ENCODE measurements around the gene ATXN10. TPM values are rescaled to one million over a fixed set of nuclear protein-coding genes. Genes with fewer than 3 reads are reported as not detected.

The ATXN10 gene
- total and polyA plus RNA-seq, 10 of the 15 experiments (the other 5 are each of a cell fraction or from before 2014, with no cell fraction given): 29.2 to 249 (median 146) TPM

DNA sequence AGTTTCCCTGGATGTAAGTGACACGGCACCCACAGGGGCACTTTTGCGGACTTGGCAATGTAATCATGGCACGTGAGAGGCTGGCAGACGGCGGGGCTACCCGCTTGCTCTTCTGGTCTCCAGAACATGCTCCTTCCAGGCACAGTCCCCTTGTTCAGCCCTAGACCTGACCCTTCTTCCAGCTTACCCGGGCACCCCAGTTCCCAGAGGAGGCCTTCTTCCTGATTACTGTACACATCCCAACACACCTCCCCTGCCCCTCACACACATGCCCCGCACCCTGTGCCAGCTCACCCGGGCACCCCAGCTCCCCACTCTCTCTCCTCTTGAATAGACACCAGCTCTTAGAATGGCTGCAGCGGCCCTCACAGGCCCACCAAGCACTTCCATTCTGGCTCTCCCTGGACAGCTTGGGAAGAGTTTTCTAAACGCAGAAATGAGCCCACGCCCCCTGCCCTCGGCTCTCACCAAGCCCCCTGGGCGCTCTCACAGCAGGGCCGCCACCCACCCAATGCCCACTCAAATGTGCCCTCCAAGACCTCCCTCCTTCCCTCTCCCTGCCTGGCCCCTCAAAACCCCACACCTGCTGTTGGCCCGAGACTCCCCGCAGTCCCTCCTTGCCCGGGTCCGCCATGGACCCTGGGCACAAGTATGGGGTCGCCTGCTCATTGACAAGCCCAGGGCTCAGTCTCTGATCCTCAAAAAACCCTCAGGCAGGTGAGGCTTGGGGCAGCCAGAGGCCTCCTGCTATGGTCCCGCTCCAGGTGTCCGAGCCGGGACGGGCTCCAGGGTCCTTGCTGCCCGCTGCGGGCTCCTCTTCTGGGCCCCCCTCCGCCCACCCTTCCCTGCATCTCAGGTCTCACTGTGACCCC, 216.8 kb downstream of the ATXN10 start:
- no TSS peak for BruUV-seq (replicated peaks)
- POLR2A ChIA-PET: interaction anchor here (0.6 kb wide), 1 partner anchor 60 kb away, joined by 10 read pairs; no protein-coding TSS in a partner anchor
- Histone ChIP-seq H3K9me3 (replicated peaks; ENCODE audit: control insufficient read depth, insufficient read depth, low read length) (no peaks in the 10 kb centered on the region), H3K36me3 (ENCODE audit: control insufficient read depth in 2 of 2, insufficient read depth in 2 of 2, low read length in 1 of 2) (no peaks in the 10 kb centered on the region), H2AFZ (ENCODE audit: control insufficient read depth, low read depth, low read length) (no peak overlapping the region), H3K4me2 (ENCODE audit: control insufficient read depth, insufficient read depth) (no peak overlapping the region), H3K27ac (ENCODE audit: control insufficient read depth, insufficient read depth) (no peak overlapping the region), H4K20me1 (ENCODE audit: control insufficient read depth, insufficient read depth) (no peaks in the 10 kb centered on the region), H3K4me3 (no peak overlapping the region), H3K4me1 (ENCODE audit: control insufficient read depth, insufficient read depth, low read length) (no peaks in the 10 kb centered on the region), H3K27me3 (replicated peaks in 1 of 2; ENCODE audit: control insufficient read depth in 2 of 2, insufficient read depth in 2 of 2, low read length in 1 of 2) (no peaks in the 10 kb centered on the region), H3K9ac (ENCODE audit: control insufficient read depth, insufficient read depth, low read length) (no peak overlapping the region), H3K79me2 (ENCODE audit: control insufficient read depth, insufficient read depth, low read length) (no peaks in the 10 kb centered on the region)
- intact Hi-C loops (cut with micrococcal nuclease; ENCODE audit: unreplicated experiment): no loop called here
- in situ Hi-C loops (cut with MboI): no loop called here
- TF ChIP-seq LARP7 (IDR thresholded peaks at IDR 0.05) (no peak), SP1 (IDR thresholded peaks at IDR 0.05; ENCODE audit: low read depth, low read length) (no peak), POU2F2 (IDR thresholded peaks at IDR 0.05; ENCODE audit: borderline replicate concordance, low read depth, low read length) (no peak), POLR2A (IDR thresholded peaks at IDR 0.05; ENCODE audit: low read depth, low read length) (no peak), NFYA (IDR thresholded peaks at IDR 0.05; ENCODE audit: borderline replicate concordance, low read depth, low read length) (no peak), ASH2L (IDR thresholded peaks at IDR 0.05; ENCODE audit: borderline replicate concordance, low read depth) (no peak), RB1 (IDR thresholded peaks at IDR 0.05; ENCODE audit: borderline replicate concordance) (no peak), CBX3 (IDR thresholded peaks at IDR 0.05; ENCODE audit: borderline replicate concordance, low read depth) (no peak), SIN3A (IDR thresholded peaks at IDR 0.05; ENCODE audit: low read depth, low read length) (no peak), FOXK2 (IDR thresholded peaks at IDR 0.05) (no peak), SPI1 (IDR thresholded peaks at IDR 0.05; ENCODE audit: borderline replicate concordance, insufficient read depth, low read depth, low read length) (no peak), CTCF (IDR thresholded peaks at IDR 0.05 in 2 of 3, conservative IDR thresholded peaks at IDR 0.05 in 1 of 3; ENCODE audit: control insufficient read depth in 2 of 3, extremely low read depth in 1 of 3, insufficient read depth in 1 of 3, low read depth in 3 of 3, low read length in 3 of 3) (no peak), CBFB (IDR thresholded peaks at IDR 0.05; ENCODE audit: low read depth) (no peak), SMC3 (IDR thresholded peaks at IDR 0.05; ENCODE audit: borderline replicate concordance, low read length) (no peak)
- TF ChIP-seq, protein P1, sequence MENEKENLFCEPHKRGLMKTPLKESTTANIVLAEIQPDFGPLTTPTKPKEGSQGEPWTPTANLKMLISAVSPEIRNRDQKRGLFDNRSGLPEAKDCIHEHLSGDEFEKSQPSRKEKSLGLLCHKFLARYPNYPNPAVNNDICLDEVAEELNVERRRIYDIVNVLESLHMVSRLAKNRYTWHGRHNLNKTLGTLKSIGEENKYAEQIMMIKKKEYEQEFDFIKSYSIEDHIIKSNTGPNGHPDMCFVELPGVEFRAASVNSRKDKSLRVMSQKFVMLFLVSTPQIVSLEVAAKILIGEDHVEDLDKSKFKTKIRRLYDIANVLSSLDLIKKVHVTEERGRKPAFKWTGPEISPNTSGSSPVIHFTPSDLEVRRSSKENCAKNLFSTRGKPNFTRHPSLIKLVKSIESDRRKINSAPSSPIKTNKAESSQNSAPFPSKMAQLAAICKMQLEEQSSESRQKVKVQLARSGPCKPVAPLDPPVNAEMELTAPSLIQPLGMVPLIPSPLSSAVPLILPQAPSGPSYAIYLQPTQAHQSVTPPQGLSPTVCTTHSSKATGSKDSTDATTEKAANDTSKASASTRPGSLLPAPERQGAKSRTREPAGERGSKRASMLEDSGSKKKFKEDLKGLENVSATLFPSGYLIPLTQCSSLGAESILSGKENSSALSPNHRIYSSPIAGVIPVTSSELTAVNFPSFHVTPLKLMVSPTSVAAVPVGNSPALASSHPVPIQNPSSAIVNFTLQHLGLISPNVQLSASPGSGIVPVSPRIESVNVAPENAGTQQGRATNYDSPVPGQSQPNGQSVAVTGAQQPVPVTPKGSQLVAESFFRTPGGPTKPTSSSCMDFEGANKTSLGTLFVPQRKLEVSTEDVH (IDR thresholded peaks at IDR 0.05; ENCODE audit: low read depth, partially characterized antibody): no peak
- TF ChIP-seq, protein P2, sequence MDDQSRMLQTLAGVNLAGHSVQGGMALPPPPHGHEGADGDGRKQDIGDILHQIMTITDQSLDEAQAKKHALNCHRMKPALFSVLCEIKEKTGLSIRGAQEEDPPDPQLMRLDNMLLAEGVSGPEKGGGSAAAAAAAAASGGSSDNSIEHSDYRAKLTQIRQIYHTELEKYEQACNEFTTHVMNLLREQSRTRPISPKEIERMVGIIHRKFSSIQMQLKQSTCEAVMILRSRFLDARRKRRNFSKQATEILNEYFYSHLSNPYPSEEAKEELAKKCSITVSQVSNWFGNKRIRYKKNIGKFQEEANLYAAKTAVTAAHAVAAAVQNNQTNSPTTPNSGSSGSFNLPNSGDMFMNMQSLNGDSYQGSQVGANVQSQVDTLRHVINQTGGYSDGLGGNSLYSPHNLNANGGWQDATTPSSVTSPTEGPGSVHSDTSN (IDR thresholded peaks at IDR 0.05; ENCODE audit: insufficient replicate concordance, low read depth, low read length): no peak
- no peak for ATAC-seq
- RAD21 ChIA-PET (ENCODE audit: unreplicated experiment): no interaction called here
- SMC1A ChIA-PET (ENCODE audit: uncharacterized antibody, unreplicated experiment): no interaction called here
- no peak for DNase-seq (ENCODE audit: low read depth, low spot score)
- CTCF ChIA-PET: no interaction called here
- FAIRE-seq: no peak
- WGBS (ENCODE audit: insufficient coverage, insufficient replicate concordance, low lambda C conversion rate, missing lambda C conversion rate): 65% methylated on average over 27 of the region's 27 CpGs

Data from GM12878 (cell line).